Measurements from ENCODE around the gene MALRD1. TPM values are rescaled to one million over a fixed set of nuclear protein-coding genes. Genes with fewer than 3 reads are reported as not detected.

Gene MALRD1
- total RNA-seq, 1 donor from 2014 or later = 0.11 TPM

DNA sequence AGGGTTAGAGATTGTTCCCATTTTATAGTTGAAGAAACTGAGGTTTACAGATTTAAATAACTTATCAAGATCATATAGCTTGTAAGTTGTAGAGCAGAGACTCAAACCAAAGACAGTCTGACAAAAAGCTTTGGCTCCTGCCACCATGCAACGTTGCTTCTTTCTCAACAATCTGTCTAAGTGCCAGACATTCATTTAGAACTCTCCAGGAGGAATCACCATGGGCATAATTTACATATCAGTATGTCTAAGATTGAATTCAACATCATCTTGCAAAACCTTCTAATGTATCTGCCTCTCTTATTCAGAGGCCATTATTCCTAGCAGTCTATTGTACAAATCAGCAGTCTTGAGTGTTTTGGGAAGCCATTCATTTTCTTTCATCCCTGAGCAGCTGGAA lies 604.1 kb downstream of the MALRD1 start:
- TF ChIP-seq, protein P1, sequence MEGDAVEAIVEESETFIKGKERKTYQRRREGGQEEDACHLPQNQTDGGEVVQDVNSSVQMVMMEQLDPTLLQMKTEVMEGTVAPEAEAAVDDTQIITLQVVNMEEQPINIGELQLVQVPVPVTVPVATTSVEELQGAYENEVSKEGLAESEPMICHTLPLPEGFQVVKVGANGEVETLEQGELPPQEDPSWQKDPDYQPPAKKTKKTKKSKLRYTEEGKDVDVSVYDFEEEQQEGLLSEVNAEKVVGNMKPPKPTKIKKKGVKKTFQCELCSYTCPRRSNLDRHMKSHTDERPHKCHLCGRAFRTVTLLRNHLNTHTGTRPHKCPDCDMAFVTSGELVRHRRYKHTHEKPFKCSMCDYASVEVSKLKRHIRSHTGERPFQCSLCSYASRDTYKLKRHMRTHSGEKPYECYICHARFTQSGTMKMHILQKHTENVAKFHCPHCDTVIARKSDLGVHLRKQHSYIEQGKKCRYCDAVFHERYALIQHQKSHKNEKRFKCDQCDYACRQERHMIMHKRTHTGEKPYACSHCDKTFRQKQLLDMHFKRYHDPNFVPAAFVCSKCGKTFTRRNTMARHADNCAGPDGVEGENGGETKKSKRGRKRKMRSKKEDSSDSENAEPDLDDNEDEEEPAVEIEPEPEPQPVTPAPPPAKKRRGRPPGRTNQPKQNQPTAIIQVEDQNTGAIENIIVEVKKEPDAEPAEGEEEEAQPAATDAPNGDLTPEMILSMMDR (IDR thresholded peaks at IDR 0.05) = no peak
- TF ChIP-seq EZH2phosphoT487 (IDR thresholded peaks at IDR 0.05) (no peak), EZH2 (IDR thresholded peaks at IDR 0.05) (no peak)
- Mint-ChIP-seq H3K4me3 (no peak overlapping the region), H3K27ac (no peak overlapping the region), H3K36me3 (no peaks in the 10 kb centered on the region), H3K27me3 (ENCODE audit: insufficient read depth, low read depth) (no peaks in the 10 kb centered on the region), H3K9me3 (peaks cover 2% of the 10 kb centered on the region), H3K4me1 (peaks cover 11% of the 10 kb centered on the region)
- DNase-seq (ENCODE audit: low spot score) = no peak
- Histone ChIP-seq H2AFZ (replicated peaks) (no peak overlapping the region), H3K36me3 (no peaks in the 10 kb centered on the region), H3K27ac (no peak overlapping the region), H3K4me2 (no peak overlapping the region), H3K79me2 (ENCODE audit: low read depth) (no peaks in the 10 kb centered on the region), H4K20me1 (ENCODE audit: low read depth) (no peaks in the 10 kb centered on the region), H3K27me3 (no peaks in the 10 kb centered on the region), H3K4me1 (peaks cover 4% of the 10 kb centered on the region), H3K9me3 (ENCODE audit: low read depth) (no peaks in the 10 kb centered on the region), H3K9ac (no peak overlapping the region), H3F3A (ENCODE audit: low read depth) (no peaks in the 10 kb centered on the region), H3K4me3 (no peak overlapping the region)

DNA sequence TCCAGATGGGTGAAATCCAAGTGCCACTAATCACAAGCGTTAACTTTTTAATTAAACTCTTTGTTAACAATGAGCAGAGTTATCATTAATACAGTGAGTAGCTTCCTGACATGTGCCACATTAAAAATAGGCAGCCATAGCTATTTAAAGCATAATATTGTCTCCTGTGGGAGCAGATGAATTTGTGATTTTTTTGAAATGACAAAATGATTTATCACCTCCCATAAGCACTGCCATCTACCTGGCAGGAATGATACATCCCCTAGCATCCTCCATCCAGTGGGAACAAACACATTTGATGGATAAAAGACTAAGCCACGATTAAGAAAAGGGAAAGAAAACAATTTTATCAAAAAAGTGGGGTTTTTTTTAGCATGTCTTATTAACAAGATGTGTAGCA lies 605.3 kb downstream of the MALRD1 start:
- H2AFZ ChIP-seq (replicated peaks) = no peak overlapping the region
- no peaks in the 10 kb centered on the region for H3K79me2 ChIP-seq (ENCODE audit: low read depth)
- H3K27ac ChIP-seq = no peak overlapping the region
- no peak overlapping the region for H3K4me2 ChIP-seq
- H3F3A ChIP-seq (ENCODE audit: low read depth) = no peaks in the 10 kb centered on the region
- Mint-ChIP-seq H3K27me3 (ENCODE audit: insufficient read depth, low read depth) (no peaks in the 10 kb centered on the region), H3K36me3 (no peaks in the 10 kb centered on the region), H3K4me1 (peaks cover 11% of the 10 kb centered on the region), H3K27ac (no peak overlapping the region), H3K4me3 (no peak overlapping the region), H3K9me3 (peaks cover 2% of the 10 kb centered on the region)
- no peaks in the 10 kb centered on the region for H4K20me1 ChIP-seq (ENCODE audit: low read depth)
- TF ChIP-seq, protein P1 (IDR thresholded peaks at IDR 0.05) = no peak
- TF ChIP-seq EZH2phosphoT487 (IDR thresholded peaks at IDR 0.05) (no peak), EZH2 (IDR thresholded peaks at IDR 0.05) (no peak)
- peaks cover 4% of the 10 kb centered on the region for H3K4me1 ChIP-seq
- no peak overlapping the region for H3K4me3 ChIP-seq
- no peaks in the 10 kb centered on the region for H3K27me3 ChIP-seq
- no peaks in the 10 kb centered on the region for H3K36me3 ChIP-seq
- no peak for DNase-seq (ENCODE audit: low spot score)
- H3K9me3 ChIP-seq (ENCODE audit: low read depth) = no peaks in the 10 kb centered on the region
- H3K9ac ChIP-seq = no peak overlapping the region

DNA sequence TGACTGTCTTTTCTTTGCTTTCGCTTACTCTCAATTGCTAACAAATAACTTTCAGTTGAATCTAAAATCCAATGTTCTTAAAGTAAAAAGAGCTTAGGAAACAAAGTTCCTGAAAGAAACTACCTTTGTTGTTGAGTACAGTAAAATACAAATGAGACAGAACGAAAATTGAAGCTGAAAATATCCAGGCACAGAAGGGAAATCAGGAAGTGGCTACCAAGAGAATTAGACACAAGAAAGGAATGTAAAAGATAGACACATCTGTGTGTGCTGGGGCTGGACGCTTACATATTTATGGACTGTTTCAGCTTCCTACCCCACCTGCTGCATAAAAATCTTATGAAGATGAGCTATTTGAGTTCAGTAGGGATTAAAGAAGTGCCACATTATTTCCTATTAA lies 606.0 kb downstream of the MALRD1 start:
- H3K79me2 ChIP-seq (ENCODE audit: low read depth) = no peaks in the 10 kb centered on the region
- no peak overlapping the region for H2AFZ ChIP-seq (replicated peaks)
- no peaks in the 10 kb centered on the region for H3F3A ChIP-seq (ENCODE audit: low read depth)
- no peak overlapping the region for H3K4me2 ChIP-seq
- H3K27ac ChIP-seq = no peak overlapping the region
- H3K36me3 Mint-ChIP-seq = no peaks in the 10 kb centered on the region
- H3K4me3 ChIP-seq = no peak overlapping the region
- no peak overlapping the region for H3K4me3 Mint-ChIP-seq
- no peaks in the 10 kb centered on the region for H3K36me3 ChIP-seq
- TF ChIP-seq EZH2phosphoT487 (IDR thresholded peaks at IDR 0.05) = no peak
- TF ChIP-seq, protein P1 (IDR thresholded peaks at IDR 0.05) = no peak
- TF ChIP-seq EZH2 (IDR thresholded peaks at IDR 0.05) = no peak
- no peak for DNase-seq (ENCODE audit: low spot score)
- no peaks in the 10 kb centered on the region for H3K9me3 ChIP-seq (ENCODE audit: low read depth)
- no peaks in the 10 kb centered on the region for H3K27me3 Mint-ChIP-seq (ENCODE audit: insufficient read depth, low read depth)
- no peak overlapping the region for H3K27ac Mint-ChIP-seq
- no peaks in the 10 kb centered on the region for H4K20me1 ChIP-seq (ENCODE audit: low read depth)
- peaks cover 11% of the 10 kb centered on the region for H3K4me1 Mint-ChIP-seq
- H3K4me1 ChIP-seq = peaks cover 4% of the 10 kb centered on the region
- H3K9me3 Mint-ChIP-seq = peaks cover 2% of the 10 kb centered on the region
- no peaks in the 10 kb centered on the region for H3K27me3 ChIP-seq
- no peak overlapping the region for H3K9ac ChIP-seq

Data from neural progenitor cell (in vitro differentiated cells).